ENCODE measurements around the gene KIF1A. TPM values are rescaled to one million over a fixed set of nuclear protein-coding genes. Genes with fewer than 3 reads are reported as not detected.

The KIF1A gene
- polyA plus RNA-seq, 1 donor from 2014 or later: 63.4 TPM

- no peak for TF ChIP-seq EZH2 (IDR thresholded peaks at IDR 0.05; ENCODE audit: borderline replicate concordance, insufficient read depth, low read length, poor library complexity, severe bottlenecking)
- Histone ChIP-seq H3K9me2 (ENCODE audit: insufficient read depth, low read length) (no peaks in the 10 kb centered on the region), H3K79me2 (replicated peaks; ENCODE audit: insufficient read depth, low read length) (peaks cover 24% of the 10 kb centered on the region), H3K36me3 (ENCODE audit: insufficient read depth, low read length) (no peaks in the 10 kb centered on the region), H3K4me3 (ENCODE audit: low read length) (peak overlapping the region; percentile 84), H4K20me1 (ENCODE audit: insufficient read depth) (peaks cover 3% of the 10 kb centered on the region), H3K9me3 (ENCODE audit: low read length) (no peaks in the 10 kb centered on the region), H3K9ac (ENCODE audit: low read length) (peak overlapping the region; percentile 98), H3K27me3 (ENCODE audit: insufficient read depth, low read depth, low read length) (no peaks in the 10 kb centered on the region), H3K27ac (ENCODE audit: low read length) (peak overlapping the region; percentile 94), H3K4me2 (ENCODE audit: low read length) (peak overlapping the region; percentile 73), H2AFZ (ENCODE audit: low read depth, low read length) (no peak overlapping the region), H3F3A (ENCODE audit: insufficient read depth, low read length, poor library complexity, severe bottlenecking) (no peaks in the 10 kb centered on the region)
These were observed 1.4 kb upstream of the KIF1A start for GRCh38 chr2:240821429-240821778.

DNA sequence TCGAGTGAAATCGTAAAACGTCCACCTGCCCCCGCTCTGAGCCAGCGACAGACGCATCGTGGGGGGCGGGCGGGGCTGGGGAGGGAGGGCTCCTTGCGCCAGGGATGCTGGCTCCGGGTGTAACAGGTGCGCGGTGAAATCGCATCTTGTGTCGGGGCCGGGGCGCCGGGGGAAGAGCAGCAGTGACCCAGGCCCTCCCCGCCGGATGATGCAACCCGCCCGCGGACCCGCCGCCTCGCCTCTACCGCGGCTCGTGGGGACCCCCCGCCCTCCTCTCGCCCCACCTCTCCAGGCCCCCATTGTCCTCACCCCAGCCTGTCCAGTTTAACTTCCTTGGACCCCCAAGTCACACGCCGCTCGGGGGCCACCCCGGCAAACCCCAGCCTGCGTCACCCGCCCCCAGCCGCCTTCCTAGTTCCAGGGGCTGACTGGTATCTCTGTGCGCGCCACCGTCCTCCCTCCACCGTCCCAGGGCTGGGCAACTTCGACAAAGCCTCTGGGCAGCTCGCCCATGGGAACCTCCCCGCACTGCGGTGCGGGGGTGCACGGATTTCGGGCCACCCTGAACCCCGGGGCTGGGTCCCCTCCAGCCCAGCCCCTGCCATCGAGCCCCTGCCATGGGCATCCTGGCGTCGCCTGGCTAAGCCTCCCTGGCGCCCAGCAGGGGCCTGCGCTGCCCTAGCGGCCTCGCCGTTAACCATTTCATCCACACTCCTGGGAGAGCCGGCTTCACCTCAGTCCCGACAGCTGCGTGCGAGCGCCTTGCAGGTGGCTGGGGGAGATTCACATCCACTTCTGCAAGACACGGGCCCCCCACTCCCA lies 799 bp upstream of the KIF1A start:
- H3K4me3 ChIP-seq (ENCODE audit: low read length): peak overlapping the region; percentile 84
- no peaks in the 10 kb centered on the region for H3F3A ChIP-seq (ENCODE audit: insufficient read depth, low read length, poor library complexity, severe bottlenecking)
- H3K9ac ChIP-seq (ENCODE audit: low read length): peak overlapping the region; percentile 98
- H3K36me3 ChIP-seq (ENCODE audit: insufficient read depth, low read length): no peaks in the 10 kb centered on the region
- peaks cover 3% of the 10 kb centered on the region for H4K20me1 ChIP-seq (ENCODE audit: insufficient read depth)
- H3K9me2 ChIP-seq (ENCODE audit: insufficient read depth, low read length): no peaks in the 10 kb centered on the region
- TF ChIP-seq, protein P1, sequence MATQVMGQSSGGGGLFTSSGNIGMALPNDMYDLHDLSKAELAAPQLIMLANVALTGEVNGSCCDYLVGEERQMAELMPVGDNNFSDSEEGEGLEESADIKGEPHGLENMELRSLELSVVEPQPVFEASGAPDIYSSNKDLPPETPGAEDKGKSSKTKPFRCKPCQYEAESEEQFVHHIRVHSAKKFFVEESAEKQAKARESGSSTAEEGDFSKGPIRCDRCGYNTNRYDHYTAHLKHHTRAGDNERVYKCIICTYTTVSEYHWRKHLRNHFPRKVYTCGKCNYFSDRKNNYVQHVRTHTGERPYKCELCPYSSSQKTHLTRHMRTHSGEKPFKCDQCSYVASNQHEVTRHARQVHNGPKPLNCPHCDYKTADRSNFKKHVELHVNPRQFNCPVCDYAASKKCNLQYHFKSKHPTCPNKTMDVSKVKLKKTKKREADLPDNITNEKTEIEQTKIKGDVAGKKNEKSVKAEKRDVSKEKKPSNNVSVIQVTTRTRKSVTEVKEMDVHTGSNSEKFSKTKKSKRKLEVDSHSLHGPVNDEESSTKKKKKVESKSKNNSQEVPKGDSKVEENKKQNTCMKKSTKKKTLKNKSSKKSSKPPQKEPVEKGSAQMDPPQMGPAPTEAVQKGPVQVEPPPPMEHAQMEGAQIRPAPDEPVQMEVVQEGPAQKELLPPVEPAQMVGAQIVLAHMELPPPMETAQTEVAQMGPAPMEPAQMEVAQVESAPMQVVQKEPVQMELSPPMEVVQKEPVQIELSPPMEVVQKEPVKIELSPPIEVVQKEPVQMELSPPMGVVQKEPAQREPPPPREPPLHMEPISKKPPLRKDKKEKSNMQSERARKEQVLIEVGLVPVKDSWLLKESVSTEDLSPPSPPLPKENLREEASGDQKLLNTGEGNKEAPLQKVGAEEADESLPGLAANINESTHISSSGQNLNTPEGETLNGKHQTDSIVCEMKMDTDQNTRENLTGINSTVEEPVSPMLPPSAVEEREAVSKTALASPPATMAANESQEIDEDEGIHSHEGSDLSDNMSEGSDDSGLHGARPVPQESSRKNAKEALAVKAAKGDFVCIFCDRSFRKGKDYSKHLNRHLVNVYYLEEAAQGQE (IDR thresholded peaks at IDR 0.05; ENCODE audit: borderline replicate concordance): no peak
- TF ChIP-seq EP300 (conservative IDR thresholded peaks at IDR 0.05; ENCODE audit: poor library complexity, severe bottlenecking): no peak
- TF ChIP-seq CTCF (IDR thresholded peaks at IDR 0.05; ENCODE audit: poor library complexity, severe bottlenecking): peak; percentile 34
- no peak for TF ChIP-seq EZH2 (IDR thresholded peaks at IDR 0.05; ENCODE audit: borderline replicate concordance, insufficient read depth, low read length, poor library complexity, severe bottlenecking)
- TF ChIP-seq RAD21 (conservative IDR thresholded peaks at IDR 0.05): peak; percentile 32
- peak; percentile 23 for TF ChIP-seq SMC3 (conservative IDR thresholded peaks at IDR 0.05; ENCODE audit: poor library complexity)
- peak; percentile 70 for TF ChIP-seq POLR2AphosphoS5 (IDR thresholded peaks at IDR 0.05)
- peak; percentile 16 for TF ChIP-seq MXI1 (conservative IDR thresholded peaks at IDR 0.05; ENCODE audit: poor library complexity, severe bottlenecking)
- TF ChIP-seq TAF1 (IDR thresholded peaks at IDR 0.05; ENCODE audit: low read depth): peak; percentile 66
- no peaks in the 10 kb centered on the region for H3K9me3 ChIP-seq (ENCODE audit: low read length)
- H2AFZ ChIP-seq (ENCODE audit: low read depth, low read length): peak overlapping the region; percentile 60
- H3K27ac ChIP-seq (ENCODE audit: low read length): peak overlapping the region; percentile 94
- H3K4me2 ChIP-seq (ENCODE audit: low read length): peak overlapping the region; percentile 73
- H3K27me3 ChIP-seq (ENCODE audit: insufficient read depth, low read depth, low read length): no peaks in the 10 kb centered on the region
- H3K79me2 ChIP-seq (replicated peaks; ENCODE audit: insufficient read depth, low read length): peaks cover 30% of the 10 kb centered on the region
